Measurements from ENCODE around the gene PRKCE. TPM values are rescaled to one million over a fixed set of nuclear protein-coding genes. Genes with fewer than 3 reads are reported as not detected.

Gene PRKCE
- total and polyA plus RNA-seq, 11 donors = 4.1 to 22.3 (median 16.2) TPM

GRCh38 chr2:45793305-45793962 lies 142.0 kb downstream of the PRKCE start:
- peaks cover 0 to 53% (median 39%) of the 10 kb centered on the region in 12 donors for H3K4me1 ChIP-seq
- peak in 1 of 4 donors; percentile 17 for ATAC-seq
- TF ChIP-seq, protein P1, sequence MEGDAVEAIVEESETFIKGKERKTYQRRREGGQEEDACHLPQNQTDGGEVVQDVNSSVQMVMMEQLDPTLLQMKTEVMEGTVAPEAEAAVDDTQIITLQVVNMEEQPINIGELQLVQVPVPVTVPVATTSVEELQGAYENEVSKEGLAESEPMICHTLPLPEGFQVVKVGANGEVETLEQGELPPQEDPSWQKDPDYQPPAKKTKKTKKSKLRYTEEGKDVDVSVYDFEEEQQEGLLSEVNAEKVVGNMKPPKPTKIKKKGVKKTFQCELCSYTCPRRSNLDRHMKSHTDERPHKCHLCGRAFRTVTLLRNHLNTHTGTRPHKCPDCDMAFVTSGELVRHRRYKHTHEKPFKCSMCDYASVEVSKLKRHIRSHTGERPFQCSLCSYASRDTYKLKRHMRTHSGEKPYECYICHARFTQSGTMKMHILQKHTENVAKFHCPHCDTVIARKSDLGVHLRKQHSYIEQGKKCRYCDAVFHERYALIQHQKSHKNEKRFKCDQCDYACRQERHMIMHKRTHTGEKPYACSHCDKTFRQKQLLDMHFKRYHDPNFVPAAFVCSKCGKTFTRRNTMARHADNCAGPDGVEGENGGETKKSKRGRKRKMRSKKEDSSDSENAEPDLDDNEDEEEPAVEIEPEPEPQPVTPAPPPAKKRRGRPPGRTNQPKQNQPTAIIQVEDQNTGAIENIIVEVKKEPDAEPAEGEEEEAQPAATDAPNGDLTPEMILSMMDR (IDR thresholded peaks at IDR 0.05) = no peak
- TF ChIP-seq POLR2A (IDR thresholded peaks at IDR 0.05) = no peak
- H3K36me3 ChIP-seq = no peaks in the 10 kb centered on the region
- no peak for DNase-seq
- WGBS, 4 donors = 77 to 86% (median 83%) methylated on average over 7 of the region's 7 CpGs
- H3K4me3 ChIP-seq = no peak overlapping the region
- no peaks in the 10 kb centered on the region for H3K9me3 ChIP-seq
- peak overlapping the region in 2 of 12 donors; percentile 25 to 40 for H3K27ac ChIP-seq
- no peaks in the 10 kb centered on the region for H3K27me3 ChIP-seq
- intact Hi-C loops (cut with DNase I) = no loop called here

GRCh38 chr2:45794134-45794617 lies 142.7 kb downstream of the PRKCE start:
- no peaks in the 10 kb centered on the region for H3K36me3 ChIP-seq
- intact Hi-C loops (cut with DNase I) = no loop called here
- no peak for DNase-seq
- no peaks in the 10 kb centered on the region for H3K9me3 ChIP-seq
- 36 to 50% (median 45%) methylated on average over 15 of the region's 15 CpGs for WGBS, 4 donors
- H3K4me3 ChIP-seq = peak overlapping the region in 2 of 12 donors; percentile 25 to 27
- peak in 3 of 4 donors; percentile 25 to 47 (median 41) for ATAC-seq
- peaks cover 0 to 51% (median 39%) of the 10 kb centered on the region in 12 donors for H3K4me1 ChIP-seq
- no peak for TF ChIP-seq POLR2A (IDR thresholded peaks at IDR 0.05)
- TF ChIP-seq, protein P1 (IDR thresholded peaks at IDR 0.05) = no peak
- no peaks in the 10 kb centered on the region for H3K27me3 ChIP-seq
- H3K27ac ChIP-seq = peak overlapping the region in 4 of 12 donors; percentile 1 to 40 (median 17)

- DNase-seq (peak in 1 of 5 donors; percentile 3), ATAC-seq (no peak)
- WGBS, 4 donors = 71 to 87% (median 75%) methylated on average over 4 of the region's 4 CpGs
- H3K27ac ChIP-seq = no peak overlapping the region
- H3K36me3 ChIP-seq = no peaks in the 10 kb centered on the region
- H3K4me3 ChIP-seq = no peak overlapping the region
- H3K27me3 ChIP-seq = no peaks in the 10 kb centered on the region
- no peaks in the 10 kb centered on the region for H3K9me3 ChIP-seq
- TF ChIP-seq, protein P1 (IDR thresholded peaks at IDR 0.05) = no peak
- TF ChIP-seq POLR2A (IDR thresholded peaks at IDR 0.05) = no peak
- H3K4me1 ChIP-seq = peaks cover 0 to 28% (median 18%) of the 10 kb centered on the region in 12 donors
- intact Hi-C loops (cut with DNase I) = loop anchor here in 1 of 10 donors (5.0 kb wide), 1 partner anchor 56 kb away; no protein-coding TSS in a partner anchor
These were observed 145.0 kb downstream of the PRKCE start for GRCh38 chr2:45796500-45796899.

GRCh38 chr2:45797451-45798230 lies 146.2 kb downstream of the PRKCE start:
- ATAC-seq (no peak), DNase-seq (peak in 1 of 5 donors; percentile 5)
- 95 to 98% (median 95%) methylated on average over 13 of the region's 13 CpGs for WGBS, 4 donors
- H3K4me3 ChIP-seq = no peak overlapping the region
- peaks cover 0 to 23% (median 13%) of the 10 kb centered on the region in 12 donors for H3K4me1 ChIP-seq
- H3K9me3 ChIP-seq = no peaks in the 10 kb centered on the region
- no peaks in the 10 kb centered on the region for H3K27me3 ChIP-seq
- no peaks in the 10 kb centered on the region for H3K36me3 ChIP-seq
- no peak overlapping the region for H3K27ac ChIP-seq
- TF ChIP-seq, protein P1 (IDR thresholded peaks at IDR 0.05) = no peak
- TF ChIP-seq POLR2A (IDR thresholded peaks at IDR 0.05) = no peak
- intact Hi-C loops (cut with DNase I) = loop anchor here in 1 of 10 donors (5.0 kb wide), 1 partner anchor 55 kb away; no protein-coding TSS in a partner anchor
